Measurements from ENCODE around the gene ARHGAP26. TPM values are rescaled to one million over a fixed set of nuclear protein-coding genes. Genes with fewer than 3 reads are reported as not detected.

The ARHGAP26 gene
- total and polyA plus RNA-seq, 2 of the 4 experiments (the other 2 are of a cell fraction), result 0.54 to 0.56 TPM

DNA sequence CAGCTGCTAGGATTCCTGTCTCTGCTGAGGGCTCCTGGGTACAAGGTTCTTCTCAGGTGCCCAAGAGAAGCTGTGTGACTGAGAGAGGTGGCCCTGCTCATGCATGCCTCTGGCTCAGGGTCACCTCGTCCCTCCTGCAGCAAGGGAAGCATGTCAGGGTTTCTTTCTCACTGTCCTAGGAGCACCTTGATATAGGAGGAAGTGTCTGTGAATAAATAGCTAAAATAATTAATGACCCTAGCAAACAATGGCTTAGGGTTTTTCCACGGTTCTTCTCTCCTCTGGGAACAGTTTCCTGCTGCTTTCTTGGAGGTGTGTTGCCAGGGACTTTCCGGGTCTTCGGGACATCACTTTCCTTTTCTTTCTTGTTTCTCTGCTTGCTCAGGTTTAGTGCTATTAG, 87.2 kb downstream of the ARHGAP26 start:
- Histone ChIP-seq H4K20me1 (ENCODE audit: insufficient read depth, low read length) (no peaks in the 10 kb centered on the region), H4K91ac (ENCODE audit: insufficient read depth, low read depth, low read length) (no peak overlapping the region), H3K4ac (ENCODE audit: low read depth, low read length) (no peak overlapping the region), H2BK120ac (ENCODE audit: low read depth, low read length) (no peak overlapping the region), H3K9ac (ENCODE audit: low read depth, low read length) (no peak overlapping the region), H3K9me3 (ENCODE audit: control insufficient read depth, insufficient read depth, low read length) (no peaks in the 10 kb centered on the region), H2BK20ac (ENCODE audit: low read depth, low read length) (no peak overlapping the region), H2BK5ac (ENCODE audit: low read depth, low read length, poor library complexity, severe bottlenecking) (no peak overlapping the region), H2AK5ac (ENCODE audit: low read depth, low read length) (no peak overlapping the region), H3K4me3 (ENCODE audit: insufficient read depth, low read depth, low read length) (no peak overlapping the region), H3K23ac (ENCODE audit: low read depth, low read length) (no peak overlapping the region), H2BK15ac (ENCODE audit: low read depth, low read length) (no peak overlapping the region), H2AFZ (replicated peaks; ENCODE audit: low read length, poor library complexity) (no peak overlapping the region), H3K27me3 (ENCODE audit: control insufficient read depth, insufficient read depth, low read length) (peaks cover 22% of the 10 kb centered on the region), H3K14ac (replicated peaks; ENCODE audit: low read depth, low read length) (no peak overlapping the region), H3K9me1 (ENCODE audit: insufficient read depth, low read length) (no peaks in the 10 kb centered on the region), H3K4me2 (ENCODE audit: low read depth, low read length) (no peak overlapping the region), H4K8ac (ENCODE audit: low read depth in 2 of 2, low read length in 2 of 2) (no peak overlapping the region), H3K56ac (ENCODE audit: extremely low read depth, insufficient read depth, low read length) (no peak overlapping the region), H3K4me1 (ENCODE audit: control insufficient read depth, insufficient read depth, low read length) (no peaks in the 10 kb centered on the region), H3K36me3 (ENCODE audit: control insufficient read depth, insufficient read depth, low read length) (no peaks in the 10 kb centered on the region), H4K5ac (ENCODE audit: low read depth, low read length) (no peak overlapping the region), H3K79me1 (ENCODE audit: low read depth in 1 of 2, low read length in 2 of 2) (no peaks in the 10 kb centered on the region), H3K27ac (ENCODE audit: insufficient read depth, low read length) (no peak overlapping the region), H3K18ac (ENCODE audit: low read depth, low read length) (no peak overlapping the region), H2AK9ac (replicated peaks; ENCODE audit: low read depth, low read length, poor library complexity) (no peak overlapping the region)
- ATAC-seq (ENCODE audit: low read depth) (no peak), DNase-seq (no peak)
- dilution Hi-C loops (cut with HindIII; ENCODE audit: low sequenced_read_pairs, unreplicated experiment), result no loop called here
- BruUV-seq (replicated peaks), result no TSS peak
- in situ Hi-C loops (cut with MboI; ENCODE audit: low sequenced_read_pairs), result no loop called here
- no CpG with 5 or more reads among the region's 4 CpGs for WGBS, 2 experiments (ENCODE audit: extremely low coverage in 2 of 2, insufficient read length in 1 of 2)
- TF ChIP-seq MXI1 (IDR thresholded peaks at IDR 0.05; ENCODE audit: borderline replicate concordance, low read depth, low read length) (no peak), BHLHE40 (IDR thresholded peaks at IDR 0.05; ENCODE audit: low read depth, low read length) (no peak), CHD1 (IDR thresholded peaks at IDR 0.05; ENCODE audit: low read depth, low read length) (no peak), RAD21 (IDR thresholded peaks at IDR 0.05; ENCODE audit: low read length) (no peak), SMC3 (IDR thresholded peaks at IDR 0.05; ENCODE audit: low read depth, low read length) (no peak)
- intact Hi-C loops (cut with micrococcal nuclease), result no loop called here
- ChIA-PET POLR2A (ENCODE audit: unreplicated experiment) (no interaction called here), CTCF (no interaction called here)
